Neural progenitor cell (in vitro differentiated cells): ENCODE results near the gene DEFB125. TPM values are rescaled to one million over a fixed set of nuclear protein-coding genes. Genes with fewer than 3 reads are reported as not detected.

Experiments
- DNase-seq: peaks from one replicate; pipeline ENCODE4 v3.0.0-alpha.2; 2016; ENCODE audit warnings: low spot score
- H2AFZ ChIP-seq: fragments of 200-600 bp; sonication (generic); replicated peaks from 2 replicates; pipeline ENCODE4 v1.6.1; 2016; ENCODE audit warnings: antibody characterized with exemption
- H3F3A ChIP-seq: fragments of 200-600 bp; sonication (generic); 2 replicates; pipeline ENCODE4 v1.6.1; 2016; ENCODE audit warnings: antibody characterized with exemption, low read depth
- H3K27ac ChIP-seq: fragments of 200-600 bp; sonication (generic); 2 replicates; pipeline ENCODE4 v1.5.1; 2016; ENCODE audit warnings: mild to moderate bottlenecking
- H3K27me3 ChIP-seq: fragments of 200-600 bp; sonication (generic); 2 replicates; pipeline ENCODE4 v1.6.1; 2016; ENCODE audit warnings: mild to moderate bottlenecking, moderate library complexity
- H3K36me3 ChIP-seq: fragments of 200-600 bp; sonication (generic); 2 replicates; pipeline ENCODE4 v1.5.1; 2016
- H3K4me1 ChIP-seq: fragments of 200-600 bp; sonication (generic); 2 replicates; pipeline ENCODE4 v1.6.1; 2016; ENCODE audit warnings: mixed run types
- H3K4me2 ChIP-seq: fragments of 200-600 bp; sonication (generic); 2 replicates; pipeline ENCODE4 v1.6.1; 2016
- H3K4me3 ChIP-seq: fragments of 200-600 bp; sonication (generic); 2 replicates; pipeline ENCODE4 v1.5.1; 2016
- H3K79me2 ChIP-seq: fragments of 200-600 bp; sonication (generic); 2 replicates; pipeline ENCODE4 v1.6.1; 2016; ENCODE audit warnings: low read depth
- H3K9ac ChIP-seq: fragments of 200-600 bp; sonication (generic); 2 replicates; pipeline ENCODE4 v1.6.1; 2016
- H3K9me3 ChIP-seq: fragments of 200-600 bp; sonication (generic); 2 replicates; pipeline ENCODE4 v1.5.1; 2016; ENCODE audit warnings: low read depth
- H4K20me1 ChIP-seq: fragments of 200-600 bp; sonication (generic); 2 replicates; pipeline ENCODE4 v1.6.1; 2016; ENCODE audit warnings: low read depth
- H3K27ac Mint-ChIP-seq: 3 replicates; pipeline ENCODE4 v1.8.0; 2021; ENCODE audit warnings: mixed read lengths
- H3K27me3 Mint-ChIP-seq: 2 replicates; pipeline ENCODE4 v1.8.0; 2022; ENCODE audit warnings: low read depth, mild to moderate bottlenecking, inconsistent platforms, moderate library complexity, mixed read lengths; ENCODE audit not compliant: insufficient read depth
- H3K36me3 Mint-ChIP-seq: 3 replicates; pipeline ENCODE4 v1.8.0; 2021; ENCODE audit warnings: mixed read lengths
- H3K4me1 Mint-ChIP-seq: 3 replicates; pipeline ENCODE4 v1.8.0; 2021; ENCODE audit warnings: mixed read lengths
- H3K4me3 Mint-ChIP-seq: 3 replicates; pipeline ENCODE4 v1.8.0; 2021; ENCODE audit warnings: mild to moderate bottlenecking, moderate library complexity, mixed read lengths
- H3K9me3 Mint-ChIP-seq: 3 replicates; pipeline ENCODE4 v1.8.0; 2020; ENCODE audit warnings: mixed read lengths
- CTCF ChIP-seq: fragments of 200-600 bp; sonication (generic); IDR thresholded peaks from 2 replicates; pipeline ENCODE4 v1.5.1; 2017; ENCODE audit warnings: antibody characterized with exemption, mild to moderate bottlenecking
- EZH2 ChIP-seq: fragments of 200-600 bp; sonication (generic); IDR thresholded peaks from 2 replicates; pipeline ENCODE4 v1.6.1; 2017; ENCODE audit warnings: antibody characterized with exemption, mild to moderate bottlenecking, moderate library complexity
- EZH2phosphoT487 ChIP-seq: fragments of 200-600 bp; sonication (generic); IDR thresholded peaks from 2 replicates; pipeline ENCODE4 v1.6.1; 2017; ENCODE audit warnings: antibody characterized with exemption
- total RNA-seq: library from RNA; depleted of rRNA; stranded (reverse); fragments of >200 nt; gene quantifications from 2 replicates; pipeline ENCODE4 v1.2.3, GENCODE V29; 2015; ENCODE audit warnings: low replicate concordance

DEFB125 gene
- total RNA-seq, 1 donor from 2014 or later = not detected

- no peaks in the 10 kb centered on the region for H3K9me3 Mint-ChIP-seq
- no peaks in the 10 kb centered on the region for H3F3A ChIP-seq
- H3K27ac ChIP-seq = no peak overlapping the region
- no peaks in the 10 kb centered on the region for H3K79me2 ChIP-seq
- H3K4me1 ChIP-seq = no peaks in the 10 kb centered on the region
- no peaks in the 10 kb centered on the region for H3K27me3 Mint-ChIP-seq
- H3K4me3 ChIP-seq = no peak overlapping the region
- no peaks in the 10 kb centered on the region for H3K27me3 ChIP-seq
- H3K4me2 ChIP-seq = no peak overlapping the region
- H3K4me1 Mint-ChIP-seq = no peaks in the 10 kb centered on the region
- H3K27ac Mint-ChIP-seq = no peak overlapping the region
- no peak overlapping the region for H2AFZ ChIP-seq
- TF ChIP-seq EZH2phosphoT487 = no peak
- no peak for TF ChIP-seq CTCF
- TF ChIP-seq EZH2 = no peak
- no peak overlapping the region for H3K4me3 Mint-ChIP-seq
- no peaks in the 10 kb centered on the region for H3K9me3 ChIP-seq
- no peaks in the 10 kb centered on the region for H3K36me3 Mint-ChIP-seq
- H3K9ac ChIP-seq = no peak overlapping the region
- no peaks in the 10 kb centered on the region for H4K20me1 ChIP-seq
- H3K36me3 ChIP-seq = no peaks in the 10 kb centered on the region
- DNase-seq = no peak
Measured at GRCh38 chr20:61757-62156, 25.7 kb upstream of the DEFB125 start.

- H3K4me3 Mint-ChIP-seq = no peak overlapping the region
- H3K4me2 ChIP-seq = no peak overlapping the region
- TF ChIP-seq EZH2 (no peak), CTCF (no peak), EZH2phosphoT487 (no peak)
- no peak for DNase-seq
- H4K20me1 ChIP-seq = no peaks in the 10 kb centered on the region
- no peak overlapping the region for H3K4me3 ChIP-seq
- no peaks in the 10 kb centered on the region for H3K36me3 ChIP-seq
- H3K27me3 ChIP-seq = no peaks in the 10 kb centered on the region
- no peaks in the 10 kb centered on the region for H3K36me3 Mint-ChIP-seq
- H3K27me3 Mint-ChIP-seq = no peaks in the 10 kb centered on the region
- H3K27ac ChIP-seq = no peak overlapping the region
- H3K9me3 ChIP-seq = no peaks in the 10 kb centered on the region
- H3K9me3 Mint-ChIP-seq = no peaks in the 10 kb centered on the region
- no peak overlapping the region for H2AFZ ChIP-seq
- H3F3A ChIP-seq = no peaks in the 10 kb centered on the region
- no peaks in the 10 kb centered on the region for H3K4me1 ChIP-seq
- no peaks in the 10 kb centered on the region for H3K79me2 ChIP-seq
- H3K27ac Mint-ChIP-seq = no peak overlapping the region
- H3K9ac ChIP-seq = no peak overlapping the region
- H3K4me1 Mint-ChIP-seq = no peaks in the 10 kb centered on the region
Measured at GRCh38 chr20:62487-62886, 25.0 kb upstream of the DEFB125 start.

GRCh38 chr20:64026-64603 lies 23.4 kb upstream of the DEFB125 start:
- H3K36me3 ChIP-seq = no peaks in the 10 kb centered on the region
- no peak overlapping the region for H3K4me3 ChIP-seq
- no peaks in the 10 kb centered on the region for H3K27me3 ChIP-seq
- H4K20me1 ChIP-seq = no peaks in the 10 kb centered on the region
- no peaks in the 10 kb centered on the region for H3K4me1 ChIP-seq
- no peak overlapping the region for H3K4me2 ChIP-seq
- no peak overlapping the region for H3K9ac ChIP-seq
- H3K79me2 ChIP-seq = no peaks in the 10 kb centered on the region
- TF ChIP-seq CTCF (no peak), EZH2 (no peak), EZH2phosphoT487 (no peak)
- H3K27me3 Mint-ChIP-seq = no peaks in the 10 kb centered on the region
- H2AFZ ChIP-seq = no peak overlapping the region
- no peak overlapping the region for H3K27ac ChIP-seq
- H3K9me3 ChIP-seq = no peaks in the 10 kb centered on the region
- no peak overlapping the region for H3K27ac Mint-ChIP-seq
- H3K9me3 Mint-ChIP-seq = no peaks in the 10 kb centered on the region
- no peak for DNase-seq
- no peaks in the 10 kb centered on the region for H3K36me3 Mint-ChIP-seq
- no peaks in the 10 kb centered on the region for H3K4me1 Mint-ChIP-seq
- H3F3A ChIP-seq = no peaks in the 10 kb centered on the region
- H3K4me3 Mint-ChIP-seq = no peak overlapping the region
